GM20431 (cell line): ENCODE data around the gene CDK2AP2.
"Not testable (repeated sequence)": the region's sequence is repeated elsewhere in the genome, so short reads cannot be mapped to it uniquely, and the experiment has no call there.

Experiments
- in situ Hi-C: fragments of 300-500 bp; cut with MseI, MboI; formaldehyde crosslinking; loops from one replicate; pipeline ENCODE4 v1.15.0; 2020; ENCODE audit warnings: low sequenced_read_pairs; ENCODE audit not compliant: unreplicated experiment

CDK2AP2 gene

GRCh38 chr11:67468759-67469507, 39.0 kb downstream of the CDK2AP2 start, which contains the start of gene TMEM134:
TMEM134 (minus strand) TSS chr11:67469251; CDS start chr11:67469192, 59 bp downstream.
- in situ Hi-C loops: no loop called here

GRCh38 chr11:67468456-67468758, 39.6 kb downstream of the CDK2AP2 start:
- in situ Hi-C loops: no loop called here

- in situ Hi-C loops: no loop called here
Observed at GRCh38 chr11:67468056-67468455, 39.9 kb downstream of the CDK2AP2 start.

- in situ Hi-C loops: no loop called here
Observed at GRCh38 chr11:67466962-67467771, 40.8 kb downstream of the CDK2AP2 start.

GRCh38 chr11:67466367-67466766, 41.6 kb downstream of the CDK2AP2 start:
- in situ Hi-C loops: no loop called here

GRCh38 chr11:67465530-67465929, 42.4 kb downstream of the CDK2AP2 start:
- in situ Hi-C loops: not testable (repeated sequence)

- in situ Hi-C loops: no loop called here
Observed at GRCh38 chr11:67465189-67465510, 42.8 kb downstream of the CDK2AP2 start.

- in situ Hi-C loops: no loop called here
Observed at GRCh38 chr11:67464411-67465188, 43.4 kb downstream of the CDK2AP2 start.

GRCh38 chr11:67463680-67464410, 44.1 kb downstream of the CDK2AP2 start:
- in situ Hi-C loops: no loop called here

GRCh38 chr11:67463186-67463585, 44.8 kb downstream of the CDK2AP2 start:
- in situ Hi-C loops: no loop called here

GRCh38 chr11:67458266-67458665, 49.7 kb downstream of the CDK2AP2 start:
- in situ Hi-C loops: no loop called here

- in situ Hi-C loops: no loop called here
Observed at GRCh38 chr11:67457453-67457852, 50.5 kb downstream of the CDK2AP2 start.
